Thoracic aorta (tissue), 2 donors: ENCODE results near the gene EPGN. TPM values are rescaled to one million over a fixed set of nuclear protein-coding genes. Genes with fewer than 3 reads are reported as not detected.

Experiments used
- ATAC-seq: fragments of 150-250 bp; one replicate; pipeline ENCODE4 v1.8.0; 2017; ENCODE audit warnings: low read depth; ENCODE audit not compliant: insufficient number of reproducible peaks, low FRiP score
- DNase-seq: peaks from one replicate; pipeline ENCODE4 v3.0.0-alpha.2; 2020; ENCODE audit warnings: low spot score
- H3K27ac ChIP-seq, 2 donors: fragments of 200-600 bp; sonication (generic); 1 replicate in 1 of 2; 2 replicates in 1 of 2; pipeline ENCODE4 v1.5.1; 2016; ENCODE audit warnings: mild to moderate bottlenecking in 2 of 2, moderate library complexity in 2 of 2
- H3K27me3 ChIP-seq: fragments of 200-600 bp; sonication (generic); replicated peaks from 2 replicates; pipeline ENCODE4 v1.6.0; 2016; ENCODE audit warnings: mild to moderate bottlenecking; ENCODE audit not compliant: insufficient read depth
- H3K36me3 ChIP-seq: fragments of 200-600 bp; sonication (generic); one replicate; pipeline ENCODE4 v1.5.1; 2016
- H3K4me1 ChIP-seq, 2 donors: fragments of 200-600 bp; sonication (generic); 1 replicate in 1 of 2; 2 replicates in 1 of 2; pipeline versions ENCODE4 v1.5.1 to v1.6.0; 2016; ENCODE audit warnings: low read depth in 2 of 2, mild to moderate bottlenecking in 1 of 2; ENCODE audit not compliant: control insufficient read depth in 1 of 2
- H3K4me3 ChIP-seq: fragments of 200-600 bp; sonication (generic); 2 replicates; pipeline ENCODE4 v1.5.1; 2016; ENCODE audit warnings: mild to moderate bottlenecking
- H3K9me3 ChIP-seq: fragments of 200-600 bp; sonication (generic); 2 replicates; pipeline ENCODE4 v1.5.1; 2016
- CTCF ChIP-seq: fragments of 200-600 bp; sonication (generic); IDR thresholded peaks from one replicate; pipeline ENCODE4 v1.5.1; 2019; ENCODE audit warnings: antibody characterized with exemption
- total RNA-seq, 2 donors: library from RNA; depleted of rRNA; stranded (reverse); fragments of >200 nt; gene quantifications; one replicate each; pipeline versions ENCODE4 v1.1.0 to v1.2.3, GENCODE V29; 2016

The EPGN gene
- 1 to 10 TPM in 1 of 2 donors, not detected in 1; 1.6 TPM for total RNA-seq

GRCh38 chr4:74308215-74308614 lies at the start of gene EPGN:
TSS of gene EPGN (plus strand) at chr4:74308470. CDS start at chr4:74308534, 64 bp downstream.
- DNase-seq (no peak), ATAC-seq (no peak)
- H3K36me3 ChIP-seq = no peaks in the 10 kb centered on the region
- no peaks in the 10 kb centered on the region for H3K4me1 ChIP-seq
- H3K4me3 ChIP-seq = no peak within 1 kb of the TSS
- no peaks in the 10 kb centered on the region for H3K9me3 ChIP-seq
- TF ChIP-seq CTCF = no peak
- no peak within 1 kb of the TSS for H3K27ac ChIP-seq
- H3K27me3 ChIP-seq = no peaks in the 10 kb centered on the region

- Histone ChIP-seq H3K4me3 (no peak overlapping the region), H3K27ac (no peak overlapping the region), H3K4me1 (no peaks in the 10 kb centered on the region), H3K9me3 (no peaks in the 10 kb centered on the region), H3K27me3 (no peaks in the 10 kb centered on the region), H3K36me3 (no peaks in the 10 kb centered on the region)
- no peak for DNase-seq
- TF ChIP-seq CTCF = no peak
- no peak for ATAC-seq
Measured at GRCh38 chr4:74258963-74259362, 49.3 kb upstream of the EPGN start.

- Histone ChIP-seq H3K4me1 (no peaks in the 10 kb centered on the region), H3K9me3 (no peaks in the 10 kb centered on the region), H3K27me3 (no peaks in the 10 kb centered on the region), H3K36me3 (no peaks in the 10 kb centered on the region), H3K27ac (no peak overlapping the region), H3K4me3 (no peak overlapping the region)
- TF ChIP-seq CTCF = no peak
- ATAC-seq = no peak
- DNase-seq = no peak
Measured at GRCh38 chr4:74260036-74260435, 48.2 kb upstream of the EPGN start.

- Histone ChIP-seq H3K4me1 (no peaks in the 10 kb centered on the region), H3K27me3 (no peaks in the 10 kb centered on the region), H3K27ac (no peak overlapping the region), H3K9me3 (no peaks in the 10 kb centered on the region), H3K36me3 (no peaks in the 10 kb centered on the region), H3K4me3 (no peak overlapping the region)
- no peak for TF ChIP-seq CTCF
- no peak for ATAC-seq
- no peak for DNase-seq
Measured at GRCh38 chr4:74262522-74262921, 45.7 kb upstream of the EPGN start.

GRCh38 chr4:74263551-74263950 lies 44.7 kb upstream of the EPGN start:
- H3K27me3 ChIP-seq = no peaks in the 10 kb centered on the region
- DNase-seq (no peak), ATAC-seq (no peak)
- H3K36me3 ChIP-seq = no peaks in the 10 kb centered on the region
- H3K27ac ChIP-seq = no peak overlapping the region
- H3K4me1 ChIP-seq = no peaks in the 10 kb centered on the region
- TF ChIP-seq CTCF = no peak
- no peak overlapping the region for H3K4me3 ChIP-seq
- H3K9me3 ChIP-seq = no peaks in the 10 kb centered on the region
